ENCODE results near the gene SRRM3.
"Not testable (repeated sequence)": the region's sequence is repeated elsewhere in the genome, so short reads cannot be mapped to it uniquely, and the experiment has no call there.

The SRRM3 gene

GRCh38 chr7:76291351-76292212 is 89.9 kb downstream of the SRRM3 start:
- peak; percentile 38; the same call in 1 of the 2 replicates for TF ChIP-seq POLR2A (IDR thresholded peaks at IDR 0.05; ENCODE audit: low read depth, low read length)
- peak; percentile 6 for FAIRE-seq
- peak; percentile 76 for DNase-seq (ENCODE audit: insufficient read length, low spot score)

GRCh38 chr7:76292213-76292573 is 90.5 kb downstream of the SRRM3 start:
- DNase-seq (ENCODE audit: insufficient read length, low spot score), result no peak
- no peak for FAIRE-seq
- TF ChIP-seq POLR2A (IDR thresholded peaks at IDR 0.05; ENCODE audit: low read depth, low read length), result no peak

GRCh38 chr7:76292911-76293310 is 91.2 kb downstream of the SRRM3 start:
- DNase-seq (ENCODE audit: insufficient read length, low spot score); FAIRE-seq: not testable (repeated sequence)

- DNase-seq (ENCODE audit: insufficient read length, low spot score), result no peak
- no peak for FAIRE-seq
- TF ChIP-seq POLR2A (IDR thresholded peaks at IDR 0.05; ENCODE audit: low read depth, low read length), result no peak
Observed at GRCh38 chr7:76293407-76293901, 91.8 kb downstream of the SRRM3 start.

GRCh38 chr7:76294344-76295024 is 92.8 kb downstream of the SRRM3 start:
- TF ChIP-seq POLR2A (IDR thresholded peaks at IDR 0.05; ENCODE audit: low read depth, low read length), result peak; percentile 51

GRCh38 chr7:76296743-76297740 is 95.3 kb downstream of the SRRM3 start:
- FAIRE-seq (no peak), DNase-seq (ENCODE audit: insufficient read length, low spot score) (no peak)
- no peak for TF ChIP-seq POLR2A (IDR thresholded peaks at IDR 0.05; ENCODE audit: low read depth, low read length)

More at GRCh38 chr7:76294344-76295024, 92.8 kb downstream of the SRRM3 start:
- FAIRE-seq, result no peak
- peak; percentile 77 for DNase-seq (ENCODE audit: insufficient read length, low spot score)

- DNase-seq (ENCODE audit: insufficient read length, low spot score) (no peak), FAIRE-seq (no peak)
- no peak for TF ChIP-seq POLR2A (IDR thresholded peaks at IDR 0.05; ENCODE audit: low read depth, low read length)
Observed at GRCh38 chr7:76300166-76300731, 98.6 kb downstream of the SRRM3 start.

GRCh38 chr7:76301000-76301399 is 99.3 kb downstream of the SRRM3 start:
- DNase-seq (ENCODE audit: insufficient read length, low spot score) (no peak), FAIRE-seq (no peak)
- TF ChIP-seq POLR2A (IDR thresholded peaks at IDR 0.05; ENCODE audit: low read depth, low read length), result no peak

GRCh38 chr7:76302347-76303201 is 100.9 kb downstream of the SRRM3 start, which contains the start of gene HSPB1:
TSS of gene HSPB1 (plus strand) at chr7:76302673. CDS start at chr7:76302713, 40 bp downstream.
- TF ChIP-seq POLR2A (IDR thresholded peaks at IDR 0.05; ENCODE audit: low read depth, low read length), result peak; percentile 97
- FAIRE-seq, result no peak
- no peak for DNase-seq (ENCODE audit: insufficient read length, low spot score)

- DNase-seq (ENCODE audit: insufficient read length, low spot score), result no peak
- FAIRE-seq, result no peak
- 0 out of 2 replicates have a peak, but pooled peaks have one; percentile 2 for TF ChIP-seq POLR2A (IDR thresholded peaks at IDR 0.05; ENCODE audit: low read depth, low read length)
Observed at GRCh38 chr7:76303202-76304147, 101.8 kb downstream of the SRRM3 start.

GRCh38 chr7:76304888-76305375 is 103.2 kb downstream of the SRRM3 start:
- TF ChIP-seq POLR2A (IDR thresholded peaks at IDR 0.05; ENCODE audit: low read depth, low read length), result peak; percentile 20
- FAIRE-seq (no peak), DNase-seq (ENCODE audit: insufficient read length, low spot score) (no peak)

- FAIRE-seq; DNase-seq (ENCODE audit: insufficient read length, low spot score): not testable (repeated sequence)
Observed at GRCh38 chr7:76308874-76309273, 107.2 kb downstream of the SRRM3 start.

- FAIRE-seq; DNase-seq (ENCODE audit: insufficient read length, low spot score): not testable (repeated sequence)
Observed at GRCh38 chr7:76309341-76310101, 107.8 kb downstream of the SRRM3 start.

All from H54 (cell line).